HG03060 (cell line): ENCODE data around the gene IPO5.
"Not testable (repeated sequence)": the region's sequence is repeated elsewhere in the genome, so short reads cannot be mapped to it uniquely, and the experiment has no call there.

Experiments
- ATAC-seq: cut with Tn5 transposase; IDR thresholded peaks from one replicate; pipeline ENCODE4 v1.9.1; 2021; ENCODE audit warnings: low read depth, moderate number of reproducible peaks; ENCODE audit not compliant: unreplicated experiment

IPO5 gene

DNA sequence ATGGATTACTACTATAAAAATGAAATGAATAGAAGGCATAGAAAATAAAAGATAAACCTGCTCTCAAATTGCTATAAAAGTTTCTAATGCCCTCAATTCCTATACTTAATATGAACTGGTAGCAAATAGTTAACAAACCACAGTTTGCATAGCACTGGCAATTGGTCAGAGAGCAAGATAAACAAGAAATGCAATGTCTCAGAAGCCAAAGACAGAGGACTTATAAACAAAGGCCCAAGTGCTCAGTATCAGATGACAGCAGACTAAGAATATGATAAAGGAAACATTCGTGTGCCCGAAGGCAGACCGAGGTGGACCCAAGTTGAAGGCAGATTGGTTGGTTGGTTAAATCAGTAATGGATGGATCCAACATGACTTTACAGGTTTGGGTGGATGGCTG is 50.6 kb downstream of the IPO5 start:
- ATAC-seq = no peak

DNA sequence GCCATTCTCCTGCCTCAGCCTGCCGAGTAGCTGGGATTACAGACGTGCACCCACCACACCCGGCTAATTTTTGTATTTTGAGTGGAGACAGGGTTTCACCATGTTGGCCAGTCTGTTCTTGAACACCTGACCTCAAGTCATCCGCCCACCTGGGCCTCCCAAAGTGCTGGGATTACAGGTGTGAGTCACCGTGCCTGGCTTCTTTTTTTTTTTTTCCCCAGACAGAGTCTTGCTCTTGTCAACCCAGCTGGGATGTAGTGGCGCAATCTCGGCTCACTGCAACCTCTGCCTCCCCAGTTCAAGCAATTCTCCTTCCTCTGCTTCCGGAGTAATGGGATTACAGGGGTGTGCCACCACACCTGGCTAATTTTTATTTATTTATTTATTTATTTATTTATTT is 51.5 kb downstream of the IPO5 start:
- not testable (repeated sequence) for ATAC-seq

DNA sequence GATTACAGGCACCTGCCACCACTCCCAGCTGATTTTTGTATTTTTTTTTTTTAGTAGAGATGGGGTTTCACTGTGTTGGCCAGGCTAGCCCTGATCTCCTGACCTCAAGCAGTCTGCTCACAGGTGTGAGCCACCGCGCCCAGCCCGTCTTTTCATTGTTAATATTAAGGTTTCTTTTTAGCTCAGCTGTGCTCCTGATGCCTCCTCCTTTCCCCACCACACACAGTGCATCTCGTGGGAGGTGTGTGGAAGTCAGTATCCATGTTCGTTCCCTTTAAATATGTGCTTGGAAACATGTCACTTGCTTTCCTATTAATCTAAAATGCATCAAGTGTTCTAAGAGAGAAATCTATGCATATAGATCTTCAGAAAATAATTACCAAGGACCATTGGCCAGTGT is 53.5 kb downstream of the IPO5 start:
- ATAC-seq = no peak

DNA sequence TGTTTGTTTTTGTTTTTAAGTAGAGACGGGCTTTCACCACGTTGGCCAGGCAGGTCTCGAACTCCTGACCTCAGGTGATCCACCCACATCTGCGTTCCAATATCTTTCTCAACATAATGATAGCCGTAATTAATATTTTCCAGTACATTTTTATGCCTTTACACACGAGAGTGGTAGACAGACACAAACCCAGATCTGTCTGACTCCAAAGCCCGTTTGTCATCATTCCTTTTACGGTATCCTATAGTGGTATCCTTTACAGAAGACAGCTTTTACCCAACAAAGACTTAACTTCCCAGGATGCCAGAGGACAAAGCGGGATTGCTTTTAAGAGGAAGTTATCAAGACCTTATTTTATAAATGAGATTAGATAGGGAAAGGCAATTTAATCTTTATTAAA is 59.8 kb downstream of the IPO5 start:
- ATAC-seq = no peak

DNA sequence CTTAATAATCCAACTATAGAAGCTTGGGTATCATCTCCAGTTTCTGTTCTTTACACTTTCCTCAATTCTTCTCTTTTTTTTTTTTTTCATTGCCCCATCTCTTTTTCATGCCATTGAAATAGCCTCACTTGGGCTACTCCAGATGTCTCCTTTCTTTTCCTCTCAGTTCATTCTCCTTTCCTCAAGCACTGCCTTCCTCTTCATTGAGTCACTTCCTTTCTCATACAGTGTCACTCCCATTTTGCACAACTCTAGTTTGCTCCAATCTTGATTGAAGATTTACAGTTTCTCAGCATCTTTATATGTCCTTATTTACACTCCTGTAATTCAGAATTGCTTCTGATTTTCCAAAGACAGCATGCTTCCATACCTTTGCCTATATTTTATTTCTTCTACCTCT is 61.3 kb downstream of the IPO5 start:
- no peak for ATAC-seq

DNA sequence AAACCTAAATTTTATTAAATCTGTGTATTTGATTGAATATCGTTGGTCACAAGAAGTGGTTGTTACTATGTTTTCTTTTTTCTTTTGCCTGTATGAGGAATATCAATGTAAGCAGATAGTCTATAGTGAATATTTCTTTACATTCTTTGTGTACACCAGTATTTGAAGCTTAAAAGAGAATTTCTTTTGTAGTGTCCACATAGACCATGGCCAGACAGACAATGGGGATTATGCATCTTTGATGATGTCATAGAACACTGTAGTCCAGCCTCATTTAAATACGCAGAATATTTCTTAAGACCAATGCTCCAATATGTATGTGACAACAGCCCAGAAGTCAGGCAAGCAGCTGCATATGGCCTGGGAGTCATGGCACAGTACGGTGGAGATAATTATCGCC is 64.8 kb downstream of the IPO5 start:
- no peak for ATAC-seq

DNA sequence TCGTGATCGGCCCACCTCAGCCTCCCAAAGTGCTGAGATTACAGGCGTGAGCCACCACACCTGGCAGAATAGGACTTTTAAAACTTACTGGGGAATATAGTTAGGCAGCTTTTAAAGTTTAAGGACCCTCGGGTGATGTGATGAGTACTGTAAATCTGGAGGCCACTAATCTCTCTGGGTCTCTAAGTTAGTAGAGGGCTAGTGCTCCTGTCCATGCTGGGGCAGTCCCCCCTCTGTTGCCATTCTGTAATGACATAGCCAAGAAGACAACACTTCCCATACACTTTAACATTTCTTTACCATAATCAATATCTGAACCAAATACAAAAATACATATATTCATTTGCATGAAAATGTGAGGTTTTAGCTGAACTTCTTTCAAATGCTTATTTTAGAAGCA is 65.7 kb downstream of the IPO5 start:
- ATAC-seq = no peak

DNA sequence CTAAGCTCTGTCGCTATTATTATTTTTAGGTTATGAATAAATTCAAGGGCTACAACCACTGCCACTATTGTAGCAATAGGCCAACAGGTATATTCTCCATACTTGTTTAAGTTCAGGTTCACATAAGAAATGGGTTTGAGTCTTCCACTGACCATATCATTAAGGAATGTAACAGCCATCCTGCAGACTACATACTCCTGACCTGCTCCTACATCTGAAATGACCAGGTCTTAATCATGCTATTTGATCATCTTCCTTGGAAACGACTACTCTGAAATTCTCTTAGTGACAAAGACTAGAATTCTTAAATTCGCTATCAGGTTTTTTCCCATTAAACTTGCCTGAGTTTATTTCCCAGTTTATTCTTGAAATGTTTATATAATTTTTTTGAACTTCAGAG is 66.8 kb downstream of the IPO5 start:
- no peak for ATAC-seq

DNA sequence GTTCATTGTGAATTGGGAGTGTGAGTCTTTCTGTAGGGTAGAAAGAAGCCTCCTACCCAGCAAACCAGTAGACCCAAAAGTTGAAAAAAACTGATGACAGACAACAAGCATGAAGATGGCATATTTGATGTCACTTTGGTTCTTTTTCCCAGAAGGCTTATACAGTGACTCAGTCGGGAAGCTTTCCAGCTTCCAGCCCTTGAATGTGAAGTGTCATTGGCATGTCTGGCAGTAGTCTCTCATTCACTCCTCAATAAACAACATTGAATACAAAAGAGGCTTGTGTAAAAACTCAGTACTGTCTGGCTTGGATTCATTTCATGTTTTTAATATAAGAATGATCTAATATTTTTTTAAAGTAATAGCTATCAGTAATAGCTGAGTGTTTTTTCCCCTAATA is 68.7 kb downstream of the IPO5 start:
- ATAC-seq = no peak

DNA sequence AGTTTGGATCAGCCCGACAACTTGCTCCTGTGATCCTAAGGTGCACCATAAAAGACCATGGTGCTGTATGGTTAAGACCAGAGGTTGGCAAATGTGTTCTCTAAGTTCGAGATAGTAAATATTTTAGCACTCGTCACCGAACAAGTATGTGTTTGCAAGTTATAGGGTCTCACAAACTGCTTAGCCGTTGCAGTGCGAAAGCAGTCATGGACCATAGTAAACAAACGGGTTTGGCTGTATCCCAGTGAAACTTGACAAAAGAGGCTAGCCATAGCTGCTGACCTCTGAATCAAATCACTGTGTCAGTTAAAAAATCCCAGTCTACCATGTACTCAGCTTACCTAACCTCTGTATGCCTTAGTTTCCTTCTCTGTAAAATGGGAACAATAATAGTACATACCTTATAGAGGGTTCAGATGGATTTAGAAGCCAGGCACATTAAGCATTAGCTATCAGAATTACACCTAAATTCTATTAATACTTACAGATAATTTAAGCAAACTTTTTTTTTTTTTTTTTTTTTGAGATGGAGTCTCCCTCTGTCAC is 72.1 kb downstream of the IPO5 start:
- no peak for ATAC-seq

DNA sequence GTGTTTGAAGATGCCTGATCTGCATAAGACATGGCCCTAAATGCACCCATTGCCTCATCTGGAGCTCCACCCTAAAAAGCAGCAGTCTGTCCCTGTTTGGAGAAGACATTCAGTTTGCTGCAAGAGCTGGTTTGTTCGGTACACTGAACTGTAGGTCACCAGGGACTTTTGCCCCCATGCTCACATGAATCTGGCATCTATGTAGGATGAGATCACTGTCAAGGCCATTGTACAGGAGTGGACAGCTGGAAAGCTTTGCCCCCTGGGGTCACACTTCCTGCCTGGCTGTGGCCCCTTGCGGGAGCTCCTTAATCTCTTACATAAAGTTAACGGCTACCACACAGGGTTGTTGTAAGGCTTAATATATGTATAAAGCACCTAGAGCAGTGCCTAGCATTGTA is 73.0 kb downstream of the IPO5 start:
- no peak for ATAC-seq

DNA sequence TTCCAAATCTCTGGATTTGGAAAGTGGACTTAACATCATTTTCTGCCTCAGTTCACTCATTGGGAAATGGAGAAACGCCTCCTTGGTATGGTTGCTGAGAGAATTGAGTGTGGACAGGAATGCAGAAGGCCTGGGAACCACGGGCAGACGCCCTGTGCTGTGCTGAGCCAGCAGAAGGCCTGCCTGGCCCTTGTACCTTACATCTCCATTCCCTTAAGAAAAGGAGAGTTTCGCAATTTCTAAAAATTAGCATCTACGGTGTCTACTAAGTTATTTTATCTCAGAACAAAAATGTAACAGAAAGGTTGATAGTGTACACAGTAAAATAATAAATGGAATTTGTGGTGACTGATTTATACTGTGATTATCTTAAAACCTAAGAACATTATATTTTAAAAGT is 78.7 kb downstream of the IPO5 start:
- ATAC-seq = no peak

DNA sequence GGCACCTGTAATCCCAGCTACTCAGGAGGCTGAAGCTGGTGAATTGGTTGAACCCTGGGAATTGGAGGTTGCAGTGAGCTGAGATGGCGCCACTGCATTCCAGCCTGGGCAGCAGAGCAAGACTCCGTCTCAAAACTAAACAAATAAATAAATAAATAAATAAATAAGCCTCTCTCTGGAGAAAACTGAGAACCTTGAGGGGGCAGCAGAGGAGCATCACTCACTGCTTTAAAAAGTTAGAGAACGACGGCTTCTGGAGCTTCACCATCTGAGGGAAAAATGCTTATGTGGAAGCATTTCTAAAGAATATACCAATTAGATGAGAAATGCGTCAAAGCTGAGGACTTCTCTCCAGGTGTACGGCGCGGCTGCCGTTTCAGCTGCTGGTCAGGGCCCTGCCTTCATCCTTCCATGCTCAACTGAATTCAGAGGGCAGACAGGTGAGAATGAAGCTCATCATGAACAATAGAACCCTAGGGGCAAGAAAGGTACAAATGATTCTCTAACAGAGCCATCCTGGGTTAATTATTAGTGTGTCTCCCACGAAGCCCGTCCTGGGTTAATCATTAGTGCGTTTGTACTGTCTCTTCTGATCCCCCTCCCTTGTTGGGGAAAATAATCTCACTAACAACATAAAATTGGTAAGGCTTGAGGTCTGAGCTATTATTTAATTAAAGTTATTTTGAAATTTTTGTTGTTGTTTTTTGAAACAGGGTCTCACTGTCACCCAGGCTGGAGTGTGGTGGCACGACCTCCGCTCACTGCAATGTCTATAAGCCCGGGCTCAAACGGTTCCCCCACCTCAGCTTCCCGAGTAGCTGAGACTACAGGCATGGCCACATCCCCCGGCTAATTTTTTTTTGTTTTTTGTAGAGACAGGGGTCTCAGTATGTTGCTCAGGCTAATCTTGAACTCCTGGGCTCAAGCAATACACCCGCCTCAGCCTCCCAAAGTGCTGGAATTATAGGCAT is 80.1 kb downstream of the IPO5 start:
- ATAC-seq = no peak

DNA sequence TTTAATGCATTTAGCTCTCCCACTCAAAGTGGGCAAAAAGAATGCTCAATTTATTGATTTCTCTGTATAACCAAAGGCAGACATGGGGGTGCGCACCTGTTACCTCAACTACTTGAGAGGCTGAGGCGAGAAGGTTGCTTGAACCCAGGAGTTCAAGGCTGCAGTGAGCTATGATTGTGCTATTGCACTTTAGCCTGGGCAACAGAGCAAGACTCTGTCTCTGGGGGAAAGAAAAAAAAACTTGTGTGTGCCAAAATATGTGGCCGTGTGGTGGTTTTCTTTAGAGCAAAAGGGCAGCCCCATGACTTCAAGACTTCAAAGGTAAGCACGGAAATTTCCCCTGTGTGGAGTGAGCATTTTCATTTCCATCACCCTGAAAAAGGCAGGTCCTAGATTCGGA is 81.9 kb downstream of the IPO5 start:
- no peak for ATAC-seq

DNA sequence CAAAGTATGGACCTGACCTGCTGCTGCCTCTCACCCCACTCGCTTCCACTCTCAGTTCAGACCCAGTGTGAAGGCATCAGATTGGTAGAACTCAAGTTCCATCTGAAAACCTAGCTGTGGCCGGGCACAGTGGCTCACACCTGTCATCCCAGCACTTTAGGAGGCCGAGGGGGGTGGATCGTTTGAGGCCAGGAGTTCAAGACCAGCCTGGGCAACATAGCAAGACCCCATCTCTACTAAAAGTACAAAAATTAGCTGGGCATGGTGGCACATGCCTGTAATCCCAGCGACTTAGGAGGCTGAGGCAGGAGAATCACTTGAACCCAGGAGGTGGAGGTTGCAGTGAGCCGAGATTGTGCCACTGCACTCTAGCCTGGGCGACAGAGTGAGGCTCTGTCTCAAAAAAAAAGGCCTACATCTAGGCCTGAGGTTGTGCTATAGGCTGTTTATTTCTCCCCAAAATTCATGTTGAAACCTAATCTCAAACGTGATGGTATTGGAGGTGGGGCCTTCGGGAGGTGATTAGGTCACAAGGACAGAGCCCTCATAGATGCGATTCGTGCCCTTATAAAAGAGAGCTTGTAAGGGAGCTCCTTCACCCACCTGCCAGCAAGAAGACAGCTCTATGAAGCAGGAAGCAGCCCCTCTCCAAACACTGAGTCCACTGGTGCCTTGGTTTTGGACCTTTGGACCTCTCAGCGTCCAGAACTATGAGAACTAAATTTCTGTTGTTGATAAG is 83.3 kb downstream of the IPO5 start:
- ATAC-seq = not testable (repeated sequence)

DNA sequence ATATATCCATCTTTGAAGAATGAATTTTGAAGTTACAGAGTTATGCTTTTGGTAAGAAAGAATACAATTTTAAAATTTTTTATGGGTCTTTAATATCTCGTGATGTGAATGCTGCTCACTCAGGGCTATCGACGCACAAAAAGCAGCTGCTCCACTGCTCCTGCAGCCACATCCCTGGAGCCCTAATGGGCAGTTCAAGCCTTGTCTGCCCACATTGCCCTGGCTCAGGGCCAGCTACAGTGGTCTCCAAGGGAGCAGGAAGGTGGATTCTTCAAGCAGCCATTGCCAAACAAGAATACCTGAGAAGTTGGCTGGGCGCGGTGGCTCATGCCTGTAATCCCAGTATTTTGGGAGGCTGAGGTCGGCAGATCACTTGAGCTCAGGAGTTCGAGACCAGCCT is 85.8 kb downstream of the IPO5 start:
- ATAC-seq = no peak

DNA sequence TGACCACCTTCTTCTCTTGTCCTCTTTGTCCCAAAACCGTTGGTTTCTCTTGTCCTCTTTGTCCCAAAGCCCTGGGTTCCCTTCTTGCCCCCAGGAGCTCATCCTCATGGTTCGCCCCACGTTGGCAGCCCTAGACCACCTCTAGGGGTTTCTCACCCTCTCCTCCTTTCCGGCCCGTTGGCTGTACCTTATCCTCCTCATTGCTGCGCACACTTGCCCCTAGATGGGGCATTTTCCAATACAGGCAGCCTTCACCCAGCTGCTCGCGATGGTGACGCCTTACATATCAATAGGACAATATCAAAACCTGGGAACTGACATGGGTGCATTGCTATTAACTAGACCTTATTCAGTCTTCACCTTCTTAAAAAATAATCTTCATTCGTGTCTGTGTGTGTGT is 86.5 kb downstream of the IPO5 start:
- no peak for ATAC-seq

DNA sequence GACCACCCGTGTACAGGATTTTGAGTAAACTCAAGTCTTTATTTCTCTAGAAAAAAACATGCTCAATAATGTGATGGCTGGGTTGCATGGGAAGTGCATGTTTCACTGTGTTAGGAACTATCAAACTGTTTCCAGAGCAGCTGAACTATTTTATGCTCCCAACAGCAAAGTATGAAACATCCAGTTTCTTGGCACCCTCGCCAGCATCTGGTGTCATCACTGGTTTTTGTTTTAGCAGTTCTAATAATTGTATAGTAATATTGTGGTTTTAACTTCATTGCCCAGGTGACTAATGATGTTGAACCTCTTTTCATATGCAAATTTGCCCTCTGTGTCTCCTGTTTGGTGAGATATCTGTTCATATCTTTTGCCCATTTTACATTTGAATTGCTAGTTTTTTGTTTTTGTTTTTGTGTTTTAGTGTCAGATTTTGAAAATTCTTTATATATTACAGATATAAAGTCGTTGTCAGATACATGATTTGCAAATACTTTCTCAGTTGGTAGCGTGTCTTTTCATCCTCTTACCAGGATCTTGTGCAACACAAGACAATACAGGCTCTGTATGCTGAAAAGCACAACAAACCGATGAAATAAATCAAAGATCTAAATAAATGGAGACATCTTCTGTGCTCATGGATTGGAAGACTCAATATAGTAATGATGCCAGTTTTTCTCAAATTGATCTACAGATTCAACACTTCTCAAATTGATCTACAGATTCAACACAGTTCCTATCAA is 87.8 kb downstream of the IPO5 start:
- no peak for ATAC-seq

DNA sequence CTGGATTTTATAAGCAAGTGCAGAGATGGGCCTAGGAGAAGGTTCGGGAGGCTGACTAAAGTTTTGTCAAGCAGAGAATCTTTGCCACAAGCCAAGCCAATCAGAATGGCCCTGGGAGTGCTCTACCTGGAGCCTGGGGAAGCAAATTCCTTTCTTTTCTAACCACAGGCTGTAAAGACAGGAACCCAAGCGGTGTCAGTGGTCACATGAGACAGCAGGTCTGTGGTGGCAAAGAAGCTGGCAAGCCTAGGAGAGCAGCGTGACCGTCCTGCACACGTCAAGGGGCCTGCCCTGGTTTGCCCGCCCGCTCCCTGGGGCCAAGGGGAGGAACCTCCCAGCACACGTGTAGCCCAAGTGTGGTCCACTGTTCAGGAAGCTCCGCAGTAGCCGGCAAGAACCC is 90.8 kb downstream of the IPO5 start:
- ATAC-seq = no peak

DNA sequence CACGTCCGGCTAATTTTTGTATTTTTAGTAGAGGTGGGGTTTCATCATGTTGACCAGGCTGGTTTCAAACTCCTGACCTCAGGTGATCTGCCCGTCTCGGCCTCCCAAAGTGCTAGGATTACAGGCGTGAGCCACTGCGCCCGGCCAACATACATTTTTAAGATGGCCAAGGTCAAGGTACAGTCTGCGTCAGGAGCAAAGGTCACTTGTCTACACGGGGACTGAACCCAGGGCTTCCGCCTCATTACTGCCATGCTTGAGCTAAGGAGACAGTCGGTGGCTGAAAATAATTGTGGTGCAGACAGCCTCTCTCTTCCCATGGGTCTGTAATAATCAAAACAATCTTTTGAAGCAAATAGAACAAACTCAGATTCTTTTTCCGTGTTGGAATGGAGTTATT is 94.3 kb downstream of the IPO5 start:
- not testable (repeated sequence) for ATAC-seq

DNA sequence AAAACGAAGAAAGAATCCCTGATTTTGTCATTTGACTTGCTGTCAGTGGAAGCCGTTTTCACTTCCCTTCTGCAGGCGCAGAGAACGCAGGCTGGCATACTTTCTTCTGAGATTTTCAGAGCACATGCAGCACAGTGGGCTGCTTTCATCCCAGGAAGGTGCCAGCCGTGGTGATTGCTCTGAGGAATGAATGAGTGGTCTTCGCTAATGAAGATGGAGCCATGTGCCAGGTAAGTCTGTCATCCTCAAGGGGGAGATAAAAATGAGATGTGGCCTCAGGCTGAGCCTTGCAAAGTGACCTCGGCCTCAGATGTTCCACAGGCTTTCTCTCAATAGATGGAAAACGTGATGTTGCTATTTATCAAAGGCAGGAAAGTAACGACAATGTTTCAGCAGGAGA is 94.8 kb downstream of the IPO5 start:
- ATAC-seq = no peak
